Thyroid gland (tissue), 4 donors: ENCODE measurements around the gene MYO9B. TPM values are rescaled to one million over a fixed set of nuclear protein-coding genes. Genes with fewer than 3 reads are reported as not detected.
A peak's percentile ranks its signal among the peaks of the same experiment; 100 is the strongest.

Experiments
- DNase-seq, 2 donors: peaks; one replicate each; pipeline ENCODE4 v3.0.0-alpha.2; 2019
- H3K27ac ChIP-seq, 3 donors: fragments of 200-600 bp; sonication (generic); 1 replicate in 2 of 3; 2 replicates in 1 of 3; pipeline ENCODE4 v1.5.1; 2016 to 2019; ENCODE audit warnings: mild to moderate bottlenecking in 1 of 3, moderate library complexity in 1 of 3
- H3K27me3 ChIP-seq: fragments of 200-600 bp; sonication (generic); one replicate; pipeline ENCODE4 v1.5.1; 2019
- H3K36me3 ChIP-seq, 2 donors: fragments of 200-600 bp; sonication (generic); one replicate each; pipeline ENCODE4 v1.5.1; 2016 to 2019
- H3K4me1 ChIP-seq, 2 donors: fragments of 200-600 bp; sonication (generic); one replicate each; pipeline ENCODE4 v1.5.1; 2017 to 2019
- H3K4me3 ChIP-seq, 3 donors: fragments of 200-600 bp; sonication (generic); replicated peaks in 1 of 3; 1 replicate in 2 of 3; 2 replicates in 1 of 3; pipeline ENCODE4 v1.5.1; 2016; ENCODE audit warnings: mild to moderate bottlenecking in 1 of 3
- H3K9me3 ChIP-seq: fragments of 200-600 bp; sonication (generic); one replicate; pipeline ENCODE4 v1.5.1; 2017
- POLR2A ChIP-seq, 2 donors: fragments of 450-650 bp; IDR thresholded peaks; one replicate each; pipeline ENCODE4 v1.6.1; 2017; ENCODE audit warnings: antibody characterized with exemption in 2 of 2, mild to moderate bottlenecking in 2 of 2, moderate library complexity in 1 of 2
- WGBS, 2 donors: methylation state at CpG; one replicate each; pipeline ENCODE4 v1.1.5; 2017; 5-methylcytosine and 5-hydroxymethylcytosine counted together
- intact Hi-C: fragments of 100-400 bp; cut with DNase I; formaldehyde crosslinking; loops from one replicate; pipeline ENCODE4 v1.15.1; 2023
- total RNA-seq, 4 donors: library from RNA; depleted of rRNA; stranded (reverse); fragments of >200 nt; gene quantifications; one replicate each; pipeline ENCODE4 v1.2.3, GENCODE V29; 2016
- TF ChIP-seq, protein P1 (sequence below), 6 experiments: fragments of 200-600 bp in 3 of 6; fragments of 450-650 bp in 3 of 6; sonication (generic) in 3 of 6; IDR thresholded peaks; one replicate each; pipeline ENCODE4 v1.5.1; 2016 to 2019; ENCODE audit warnings: antibody characterized with exemption in 6 of 6, mild to moderate bottlenecking in 2 of 6, inconsistent platforms in 1 of 6, moderate library complexity in 1 of 6

Gene MYO9B
- total RNA-seq, 4 donors from 2014 or later, result 33.7 to 52.9 (median 44.6) TPM

DNA sequence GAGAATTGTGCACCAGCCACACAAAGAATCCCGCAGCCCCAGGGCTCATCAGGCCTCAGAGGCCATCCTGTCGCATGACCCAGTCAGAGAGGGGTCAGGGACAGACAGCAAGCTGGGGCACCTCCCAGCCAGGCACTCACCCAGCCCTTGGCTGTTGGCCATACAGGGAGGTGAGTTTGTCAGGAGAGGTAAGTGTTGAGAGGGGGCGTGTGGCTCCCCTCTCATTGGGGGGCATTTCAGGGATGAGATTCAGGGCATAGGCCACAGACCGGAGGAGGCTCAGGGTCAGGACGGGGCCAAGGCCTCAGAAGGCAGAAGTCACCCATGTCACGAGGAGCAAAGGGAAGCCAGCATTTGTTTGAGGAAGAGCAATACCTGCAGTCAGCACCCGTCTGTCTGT is 37.1 kb downstream of the MYO9B start:
- 87 to 89% methylated on average over 7 of the region's 7 CpGs for WGBS, 2 donors
- H3K9me3 ChIP-seq, result no peaks in the 10 kb centered on the region
- DNase-seq, result no peak
- H3K27ac ChIP-seq, result no peak overlapping the region
- no peak overlapping the region for H3K4me3 ChIP-seq
- intact Hi-C loops, result no loop called here
- no peaks in the 10 kb centered on the region for H3K27me3 ChIP-seq
- TF ChIP-seq, protein P1, sequence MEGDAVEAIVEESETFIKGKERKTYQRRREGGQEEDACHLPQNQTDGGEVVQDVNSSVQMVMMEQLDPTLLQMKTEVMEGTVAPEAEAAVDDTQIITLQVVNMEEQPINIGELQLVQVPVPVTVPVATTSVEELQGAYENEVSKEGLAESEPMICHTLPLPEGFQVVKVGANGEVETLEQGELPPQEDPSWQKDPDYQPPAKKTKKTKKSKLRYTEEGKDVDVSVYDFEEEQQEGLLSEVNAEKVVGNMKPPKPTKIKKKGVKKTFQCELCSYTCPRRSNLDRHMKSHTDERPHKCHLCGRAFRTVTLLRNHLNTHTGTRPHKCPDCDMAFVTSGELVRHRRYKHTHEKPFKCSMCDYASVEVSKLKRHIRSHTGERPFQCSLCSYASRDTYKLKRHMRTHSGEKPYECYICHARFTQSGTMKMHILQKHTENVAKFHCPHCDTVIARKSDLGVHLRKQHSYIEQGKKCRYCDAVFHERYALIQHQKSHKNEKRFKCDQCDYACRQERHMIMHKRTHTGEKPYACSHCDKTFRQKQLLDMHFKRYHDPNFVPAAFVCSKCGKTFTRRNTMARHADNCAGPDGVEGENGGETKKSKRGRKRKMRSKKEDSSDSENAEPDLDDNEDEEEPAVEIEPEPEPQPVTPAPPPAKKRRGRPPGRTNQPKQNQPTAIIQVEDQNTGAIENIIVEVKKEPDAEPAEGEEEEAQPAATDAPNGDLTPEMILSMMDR (IDR thresholded peaks at IDR 0.05), result no peak
- TF ChIP-seq POLR2A (IDR thresholded peaks at IDR 0.05), result no peak
- H3K4me1 ChIP-seq, result peaks cover 0 to 11% of the 10 kb centered on the region in 2 donors
- H3K36me3 ChIP-seq, result no peaks in the 10 kb centered on the region

DNA sequence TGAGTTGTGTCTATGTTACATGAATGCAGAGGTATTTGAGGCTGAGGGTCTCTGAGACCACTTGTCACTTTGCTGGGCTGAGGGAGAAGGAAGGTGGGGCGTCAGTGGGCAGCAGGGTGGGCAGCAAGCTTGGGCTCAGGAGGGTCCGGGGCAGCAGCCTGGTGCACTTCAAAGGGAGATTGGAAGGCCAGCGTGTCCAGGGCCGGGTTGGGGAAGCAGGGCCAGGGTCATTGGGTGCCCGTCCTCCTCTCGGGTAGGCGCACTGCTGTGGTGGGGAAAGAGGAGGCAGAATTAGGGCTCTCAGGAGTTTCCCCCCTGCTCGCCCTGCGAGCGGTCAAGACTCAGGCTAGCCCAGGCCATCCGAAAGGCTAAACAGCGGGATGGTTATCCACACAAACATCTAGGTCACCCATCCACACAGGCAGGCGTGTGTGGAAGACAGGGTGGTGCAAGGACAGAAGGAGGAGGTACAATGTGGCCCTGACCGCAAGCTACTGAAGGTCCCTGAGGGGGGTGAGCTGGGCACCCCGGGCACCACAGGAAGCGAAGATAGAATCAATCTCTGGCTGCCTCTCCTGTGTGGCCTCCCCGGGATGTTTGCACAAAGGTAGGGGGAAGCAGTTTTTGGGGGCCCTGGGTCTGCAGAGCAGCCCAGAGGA is 37.7 kb downstream of the MYO9B start:
- Histone ChIP-seq H3K27ac (no peak overlapping the region), H3K4me3 (no peak overlapping the region), H3K36me3 (no peaks in the 10 kb centered on the region), H3K4me1 (peaks cover 0 to 5% of the 10 kb centered on the region in 2 donors), H3K9me3 (no peaks in the 10 kb centered on the region), H3K27me3 (no peaks in the 10 kb centered on the region)
- 94 to 95% methylated on average over 17 of the region's 17 CpGs for WGBS, 2 donors
- TF ChIP-seq, protein P1 (IDR thresholded peaks at IDR 0.05), result no peak
- no peak for TF ChIP-seq POLR2A (IDR thresholded peaks at IDR 0.05)
- intact Hi-C loops, result no loop called here
- DNase-seq, result no peak

GRCh38 chr19:17114414-17114831 is 38.8 kb downstream of the MYO9B start:
- H3K36me3 ChIP-seq, result no peaks in the 10 kb centered on the region
- WGBS, 2 donors, result 81% methylated on average over 6 to 11 of the region's 12 CpGs
- H3K4me3 ChIP-seq, result no peak overlapping the region
- no peaks in the 10 kb centered on the region for H3K27me3 ChIP-seq
- intact Hi-C loops, result no loop called here
- no peak for DNase-seq
- TF ChIP-seq, protein P1 (IDR thresholded peaks at IDR 0.05), result no peak
- no peak for TF ChIP-seq POLR2A (IDR thresholded peaks at IDR 0.05)
- no peak overlapping the region for H3K27ac ChIP-seq
- no peaks in the 10 kb centered on the region for H3K9me3 ChIP-seq
- no peaks in the 10 kb centered on the region for H3K4me1 ChIP-seq

GRCh38 chr19:17116996-17117702 is 41.6 kb downstream of the MYO9B start:
- Histone ChIP-seq H3K27me3 (no peaks in the 10 kb centered on the region), H3K27ac (no peak overlapping the region), H3K4me3 (no peak overlapping the region), H3K9me3 (no peaks in the 10 kb centered on the region), H3K36me3 (no peaks in the 10 kb centered on the region), H3K4me1 (no peaks in the 10 kb centered on the region)
- TF ChIP-seq, protein P1 (IDR thresholded peaks at IDR 0.05), result no peak
- TF ChIP-seq POLR2A (IDR thresholded peaks at IDR 0.05), result no peak
- 75 to 83% methylated on average over 8 to 12 of the region's 14 CpGs for WGBS, 2 donors
- peak in 1 of 2 donors; percentile 20 for DNase-seq
- intact Hi-C loops, result no loop called here

GRCh38 chr19:17118957-17119356 is 43.4 kb downstream of the MYO9B start:
- Histone ChIP-seq H3K4me3 (no peak overlapping the region), H3K27ac (no peak overlapping the region), H3K4me1 (no peaks in the 10 kb centered on the region), H3K27me3 (no peaks in the 10 kb centered on the region), H3K36me3 (no peaks in the 10 kb centered on the region), H3K9me3 (no peaks in the 10 kb centered on the region)
- DNase-seq, result no peak
- intact Hi-C loops, result no loop called here
- no peak for TF ChIP-seq POLR2A (IDR thresholded peaks at IDR 0.05)
- TF ChIP-seq, protein P1 (IDR thresholded peaks at IDR 0.05), result no peak
- WGBS, 2 donors, result 86 to 90% methylated on average over 5 of the region's 5 CpGs
